NCI-H460 (cell line): ENCODE data around the gene USP31. TPM values are rescaled to one million over a fixed set of nuclear protein-coding genes. Genes with fewer than 3 reads are reported as not detected.

Experiments
- DNase-seq: peaks from one replicate; pipeline ENCODE4 v3.0.0-alpha.2; 2016; ENCODE audit warnings: low read depth; ENCODE audit errors: extremely low read depth
- total RNA-seq: library from RNA; depleted of rRNA; stranded (reverse); fragments of >200 nt; shearing (Covaris generic); gene quantifications from 2 replicates; pipeline ENCODE4 v1.2.3, GENCODE V29; 2014

USP31 gene
- total RNA-seq, 1 experiment from 2014 or later: 7.5 TPM

- DNase-seq: no peak
Measured at GRCh38 chr16:23068079-23068736, 81.0 kb downstream of the USP31 start.

DNA sequence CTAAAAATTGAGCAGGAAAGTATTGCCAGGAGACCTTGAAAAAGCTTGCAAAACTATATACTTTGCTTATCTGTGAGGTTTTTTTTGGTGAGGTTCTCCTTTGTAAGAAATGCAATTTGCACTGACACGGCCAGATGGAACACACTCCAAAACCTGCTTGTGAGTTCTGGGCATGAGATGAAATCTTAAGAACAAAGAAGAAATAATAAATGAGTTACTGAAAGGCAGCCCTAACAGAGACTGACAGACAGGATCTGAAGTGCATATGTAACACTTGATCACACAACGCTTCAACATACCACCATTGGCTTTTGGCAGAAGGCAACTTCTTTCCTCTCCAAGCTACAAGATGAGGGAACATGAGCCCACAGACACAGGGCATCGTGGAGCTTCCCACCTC lies 82.6 kb downstream of the USP31 start:
- DNase-seq: no peak

DNA sequence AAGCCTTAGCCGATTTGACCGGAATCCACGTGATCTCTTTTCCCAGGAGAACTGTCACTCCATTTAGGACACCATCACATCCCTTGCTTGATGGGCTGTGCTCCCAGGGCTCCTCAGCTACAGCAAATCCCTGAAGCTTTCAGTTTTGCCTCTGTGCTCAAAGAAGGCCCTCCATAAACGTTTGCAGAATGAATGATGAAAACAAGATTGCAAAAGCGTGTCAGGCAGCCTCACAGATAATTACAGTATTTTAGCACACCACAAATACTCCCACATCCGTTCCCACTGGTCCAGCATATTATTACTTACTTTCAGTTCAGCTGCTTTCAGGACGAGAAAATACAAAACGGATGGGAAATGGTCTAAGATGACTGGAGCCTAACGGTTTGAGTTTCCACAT lies 84.6 kb downstream of the USP31 start:
- no peak for DNase-seq

- no peak for DNase-seq
Measured at GRCh38 chr16:23062524-23062923, 86.7 kb downstream of the USP31 start.

DNA sequence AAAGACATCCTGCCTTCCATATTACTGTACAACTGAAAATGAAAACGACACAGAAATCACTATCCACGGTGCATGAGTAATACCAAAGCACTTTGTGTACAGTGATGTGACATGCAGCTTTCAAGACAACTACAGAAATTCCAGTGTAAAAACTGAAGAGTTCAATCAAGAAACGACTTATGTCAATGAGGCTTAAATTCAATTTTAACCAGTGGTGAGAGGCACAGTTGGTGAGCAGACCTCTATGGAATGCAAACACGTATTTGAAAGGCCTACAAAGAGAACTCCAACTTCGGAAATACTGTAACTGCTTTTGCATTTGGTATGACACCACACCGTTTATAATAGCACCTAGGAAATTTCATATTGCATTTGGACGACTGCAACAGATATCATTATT lies 87.6 kb downstream of the USP31 start:
- DNase-seq: no peak

DNA sequence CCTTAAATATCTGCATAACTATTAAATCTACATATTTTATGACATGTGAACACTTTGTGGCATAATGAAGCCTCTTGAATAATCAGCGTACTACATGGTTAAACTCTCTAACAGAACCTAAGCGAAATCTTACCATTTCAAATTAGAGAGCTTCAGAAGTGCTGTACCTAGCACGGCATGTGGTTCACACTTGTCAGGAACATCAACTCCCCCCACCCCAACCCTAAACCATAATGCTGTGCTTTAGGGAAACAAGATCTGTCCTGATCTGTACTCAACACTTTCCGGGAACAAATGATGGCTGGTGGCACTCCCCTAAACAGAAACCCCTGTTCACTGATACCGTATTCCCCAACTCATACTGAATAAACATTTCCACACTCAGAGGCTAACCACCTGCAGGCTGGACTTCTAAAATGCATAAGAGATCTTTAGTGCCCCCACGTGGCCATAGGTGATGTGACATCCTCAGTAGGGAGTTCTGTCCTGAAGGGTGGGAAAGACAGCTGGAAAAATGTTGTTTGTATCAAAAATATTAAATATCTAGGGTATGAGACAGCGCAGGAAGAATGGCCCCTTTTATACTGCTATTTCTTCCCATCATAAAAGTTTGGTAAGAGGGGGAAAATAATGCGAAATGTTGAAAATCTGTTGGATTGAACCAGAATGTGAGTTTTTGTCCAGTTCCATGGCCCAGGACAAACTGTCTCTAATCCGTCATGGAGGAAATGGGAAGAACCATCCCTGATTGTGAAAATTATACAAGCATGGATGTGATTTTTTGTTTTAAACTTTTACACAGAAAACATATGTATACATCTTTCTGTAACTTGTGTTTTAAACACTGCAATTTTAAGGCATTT lies 88.6 kb downstream of the USP31 start:
- DNase-seq: peak; percentile 68

DNA sequence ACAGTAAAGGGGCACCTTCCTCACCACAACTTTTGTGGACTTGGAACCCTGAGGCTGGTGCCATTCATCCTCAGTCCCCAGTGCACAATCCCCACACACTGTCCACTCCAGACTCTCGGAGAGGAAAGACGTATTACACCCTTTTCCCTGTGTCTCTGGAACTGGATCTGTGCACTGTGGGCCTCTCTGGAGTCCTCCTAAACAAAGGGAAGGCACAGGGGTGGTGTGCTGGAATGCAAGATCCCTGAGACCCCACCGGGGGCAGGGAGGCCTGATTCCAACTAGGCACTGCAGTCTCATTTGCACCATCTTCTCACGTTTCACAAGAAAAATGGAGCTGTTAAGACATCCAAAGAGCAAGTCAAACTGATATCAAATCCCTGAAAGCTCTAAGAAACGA lies 89.8 kb downstream of the USP31 start:
- no peak for DNase-seq

GRCh38 chr16:23058576-23058975 lies 90.7 kb downstream of the USP31 start:
- DNase-seq: no peak

DNA sequence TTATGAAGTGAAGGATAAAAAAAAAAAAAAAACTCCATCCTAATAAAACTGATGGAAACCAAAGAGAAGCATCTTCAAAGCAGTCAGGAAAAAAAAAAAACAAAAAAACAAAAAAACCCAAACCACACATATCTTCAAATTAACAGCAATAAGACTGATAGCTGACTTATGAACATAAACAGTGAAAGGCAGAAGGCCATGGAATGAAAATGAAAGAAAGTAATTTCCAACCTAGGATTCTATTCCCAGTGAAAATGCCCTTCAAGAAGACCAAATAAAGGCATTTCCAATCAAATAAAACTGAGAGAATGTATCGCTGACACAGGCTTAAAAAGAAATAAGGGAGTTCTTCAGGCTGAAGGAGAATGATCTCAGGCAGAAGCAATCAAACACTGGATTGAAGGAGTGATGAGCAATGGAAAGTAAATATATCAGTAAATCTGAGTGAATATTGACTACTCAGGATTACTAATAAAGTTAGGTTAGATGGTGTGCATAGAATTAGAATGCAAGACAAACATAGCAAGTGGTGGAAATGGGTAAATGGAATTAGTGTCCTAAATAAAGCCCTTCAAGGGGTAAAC lies 92.1 kb downstream of the USP31 start:
- DNase-seq: no peak

DNA sequence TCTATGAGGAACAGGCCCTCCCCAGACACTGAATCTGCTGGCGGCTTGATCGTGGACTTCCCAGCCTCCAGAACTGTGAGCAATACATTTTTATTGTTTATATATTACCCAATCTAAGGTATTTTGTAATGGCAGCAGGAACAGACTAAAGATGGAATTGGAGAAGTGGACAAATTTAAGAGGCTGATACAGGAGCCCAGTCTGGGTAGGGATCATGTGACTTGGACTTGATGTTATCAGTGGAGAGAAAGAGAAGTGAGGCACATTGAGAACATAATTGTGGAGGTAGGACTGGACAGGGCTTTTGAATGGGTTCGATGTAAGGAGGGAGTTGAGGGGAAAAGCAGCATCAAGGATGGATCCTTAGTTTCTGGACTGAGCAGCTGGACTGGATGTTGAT lies 93.8 kb downstream of the USP31 start:
- DNase-seq: no peak

GRCh38 chr16:23052908-23053580 lies 96.2 kb downstream of the USP31 start:
- DNase-seq: no peak

GRCh38 chr16:23052221-23052620 lies 97.0 kb downstream of the USP31 start:
- DNase-seq: no peak

GRCh38 chr16:23051587-23051986 lies 97.7 kb downstream of the USP31 start:
- DNase-seq: no peak

DNA sequence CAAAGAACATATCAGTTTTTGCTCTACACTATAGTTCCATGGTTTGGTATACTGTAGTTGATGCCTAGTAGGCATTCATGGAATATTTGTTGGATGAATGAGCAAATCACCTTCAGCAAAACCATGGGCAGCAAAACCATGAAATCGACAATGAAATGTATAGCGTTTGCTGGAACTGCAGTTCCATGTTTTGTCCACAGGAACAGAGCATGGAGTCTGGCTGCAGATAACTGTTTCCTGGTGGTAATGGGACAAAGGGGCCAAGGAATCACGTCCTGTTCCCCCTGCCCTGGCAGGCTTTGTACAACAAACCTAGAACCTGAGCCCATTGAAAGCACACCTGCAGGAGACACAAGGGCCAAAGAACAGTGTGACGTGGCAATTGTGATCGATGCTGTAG lies 101.1 kb downstream of the USP31 start:
- DNase-seq: no peak

DNA sequence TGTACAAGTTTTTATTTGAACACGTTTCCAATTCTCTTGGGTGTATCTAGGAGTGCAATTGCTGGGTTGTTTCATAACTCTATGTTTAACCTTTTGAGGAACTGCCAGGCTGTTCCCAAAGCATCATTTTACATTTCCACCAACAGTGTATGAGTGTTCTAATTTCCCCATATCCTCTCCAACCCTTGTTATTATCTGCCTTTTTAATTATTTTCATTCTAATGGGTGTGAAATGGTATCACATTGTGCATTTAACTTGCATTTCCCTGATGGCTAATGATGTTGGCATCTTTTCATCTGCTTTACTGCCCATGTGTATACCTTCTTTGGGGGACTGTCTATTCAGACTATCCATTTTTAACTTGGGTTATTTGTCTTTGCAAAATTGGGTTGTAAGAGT lies 104.2 kb downstream of the USP31 start:
- no peak for DNase-seq

DNA sequence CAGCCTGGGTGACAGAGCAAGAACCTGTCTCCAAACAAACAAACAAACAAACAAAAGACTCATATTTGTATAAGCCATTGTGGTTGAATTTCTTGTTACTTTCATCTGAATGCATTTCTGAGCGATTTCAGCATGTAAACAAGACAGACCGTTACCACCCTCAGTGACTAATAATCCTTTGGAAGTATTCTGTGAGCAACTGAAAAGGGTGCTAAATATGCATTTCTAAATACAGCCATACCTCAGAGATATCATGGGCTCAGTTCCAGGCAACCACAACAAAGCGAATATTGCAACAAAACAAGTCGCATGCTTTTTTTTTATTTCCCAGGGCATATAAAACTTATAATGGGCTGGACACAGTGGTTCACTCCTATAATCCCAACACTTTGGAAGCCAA lies 109.0 kb downstream of the USP31 start:
- peak; percentile 7 for DNase-seq

GRCh38 chr16:23039118-23039517 lies 110.1 kb downstream of the USP31 start:
- no peak for DNase-seq

DNA sequence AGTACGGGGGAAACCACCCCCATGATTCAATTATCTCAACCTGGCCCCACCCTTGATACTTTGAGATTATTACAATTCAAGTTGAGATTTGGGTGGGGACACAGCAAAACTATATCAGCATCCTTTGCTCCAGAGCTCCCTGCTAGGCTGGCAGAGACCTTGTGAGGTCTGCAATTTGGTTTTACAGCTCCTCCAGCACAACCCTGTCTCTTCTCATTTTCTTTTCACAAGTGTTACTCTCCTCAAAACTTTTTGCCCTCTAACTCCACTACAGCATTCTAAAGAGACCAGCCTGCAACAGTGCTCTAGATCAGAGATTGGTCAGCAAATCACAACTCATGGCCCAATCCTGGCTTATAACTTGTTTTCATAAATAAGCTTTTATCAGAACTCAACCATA lies 114.0 kb downstream of the USP31 start:
- DNase-seq: no peak

DNA sequence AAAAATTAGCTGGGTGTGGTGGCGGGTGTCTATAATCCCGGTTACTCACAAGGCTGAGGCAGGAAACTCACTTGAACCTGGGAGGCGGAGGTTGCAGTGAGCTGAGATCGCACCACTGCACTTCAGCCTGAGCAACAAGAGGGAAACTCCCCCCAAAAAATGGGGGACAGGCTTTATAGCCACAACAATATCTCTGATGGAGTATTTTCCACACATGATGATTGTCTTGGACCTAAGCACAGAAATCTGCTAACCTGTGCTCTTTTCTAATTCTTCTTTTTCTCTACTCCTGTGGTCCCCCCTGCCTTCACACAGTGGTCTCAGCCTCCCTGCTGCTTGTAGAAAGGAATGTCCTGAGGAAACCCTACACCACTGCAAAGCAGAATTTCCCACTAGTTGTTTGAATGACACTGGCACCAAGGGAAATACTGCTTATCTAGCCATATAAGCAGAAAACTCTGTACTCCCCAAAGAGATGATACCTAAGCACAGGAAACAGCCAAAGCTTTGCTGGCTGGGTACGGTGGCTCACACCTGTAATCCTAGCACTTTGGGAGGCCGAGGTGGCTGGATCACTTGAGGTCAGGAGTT lies 117.6 kb downstream of the USP31 start:
- no peak for DNase-seq

DNA sequence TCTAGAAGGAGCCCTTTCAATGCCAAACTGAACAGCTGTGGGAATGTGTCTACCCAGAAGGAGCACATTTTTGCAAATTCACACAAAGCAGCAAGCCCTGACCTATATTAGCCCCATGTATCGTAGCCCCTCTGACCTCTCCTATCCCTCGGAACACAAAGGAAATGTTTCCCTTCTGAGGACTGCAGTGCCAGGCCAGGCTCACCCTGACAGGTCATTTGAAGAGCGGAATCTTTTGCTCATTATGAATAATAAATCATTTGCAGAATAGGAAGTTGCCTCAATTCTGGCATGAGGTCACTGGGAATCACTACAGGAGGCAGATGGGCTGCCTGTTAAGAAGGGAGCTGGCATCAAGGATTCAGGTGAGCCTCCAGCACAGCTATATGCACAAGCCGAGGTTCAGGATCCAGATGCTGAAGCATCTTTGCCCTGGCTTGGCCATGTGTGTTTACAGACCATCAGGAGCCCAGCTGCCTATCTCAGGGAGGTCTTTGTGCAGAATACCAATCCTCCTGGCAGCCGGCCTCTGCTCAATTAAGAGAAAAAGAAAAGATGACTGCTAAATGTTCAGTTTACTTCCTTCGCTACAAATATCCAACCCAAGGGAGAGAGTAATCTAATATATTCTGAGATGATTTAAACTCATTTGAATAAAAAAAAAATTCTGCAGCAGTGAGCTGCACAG lies 119.4 kb downstream of the USP31 start:
- DNase-seq: no peak
